Airway epithelial cell (primary cell): ENCODE data around the gene CTCFL. TPM values are rescaled to one million over a fixed set of nuclear protein-coding genes. Genes with fewer than 3 reads are reported as not detected.

Experiments used
- total RNA-seq: library from RNA; depleted of rRNA; stranded (reverse); fragments of >200 nt; gene quantifications from 2 replicates; pipeline ENCODE4 v1.2.3, GENCODE V29; 2015

The CTCFL gene, protein sequence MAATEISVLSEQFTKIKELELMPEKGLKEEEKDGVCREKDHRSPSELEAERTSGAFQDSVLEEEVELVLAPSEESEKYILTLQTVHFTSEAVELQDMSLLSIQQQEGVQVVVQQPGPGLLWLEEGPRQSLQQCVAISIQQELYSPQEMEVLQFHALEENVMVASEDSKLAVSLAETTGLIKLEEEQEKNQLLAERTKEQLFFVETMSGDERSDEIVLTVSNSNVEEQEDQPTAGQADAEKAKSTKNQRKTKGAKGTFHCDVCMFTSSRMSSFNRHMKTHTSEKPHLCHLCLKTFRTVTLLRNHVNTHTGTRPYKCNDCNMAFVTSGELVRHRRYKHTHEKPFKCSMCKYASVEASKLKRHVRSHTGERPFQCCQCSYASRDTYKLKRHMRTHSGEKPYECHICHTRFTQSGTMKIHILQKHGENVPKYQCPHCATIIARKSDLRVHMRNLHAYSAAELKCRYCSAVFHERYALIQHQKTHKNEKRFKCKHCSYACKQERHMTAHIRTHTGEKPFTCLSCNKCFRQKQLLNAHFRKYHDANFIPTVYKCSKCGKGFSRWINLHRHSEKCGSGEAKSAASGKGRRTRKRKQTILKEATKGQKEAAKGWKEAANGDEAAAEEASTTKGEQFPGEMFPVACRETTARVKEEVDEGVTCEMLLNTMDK
- not detected in 2 replicates for total RNA-seq

GRCh38 chr20:57524511-57525176, at the start of gene CTCFL:
Gene CTCFL (minus strand): TSS chr20:57525140. CDS start chr20:57524205, 935 bp downstream.

DNA sequence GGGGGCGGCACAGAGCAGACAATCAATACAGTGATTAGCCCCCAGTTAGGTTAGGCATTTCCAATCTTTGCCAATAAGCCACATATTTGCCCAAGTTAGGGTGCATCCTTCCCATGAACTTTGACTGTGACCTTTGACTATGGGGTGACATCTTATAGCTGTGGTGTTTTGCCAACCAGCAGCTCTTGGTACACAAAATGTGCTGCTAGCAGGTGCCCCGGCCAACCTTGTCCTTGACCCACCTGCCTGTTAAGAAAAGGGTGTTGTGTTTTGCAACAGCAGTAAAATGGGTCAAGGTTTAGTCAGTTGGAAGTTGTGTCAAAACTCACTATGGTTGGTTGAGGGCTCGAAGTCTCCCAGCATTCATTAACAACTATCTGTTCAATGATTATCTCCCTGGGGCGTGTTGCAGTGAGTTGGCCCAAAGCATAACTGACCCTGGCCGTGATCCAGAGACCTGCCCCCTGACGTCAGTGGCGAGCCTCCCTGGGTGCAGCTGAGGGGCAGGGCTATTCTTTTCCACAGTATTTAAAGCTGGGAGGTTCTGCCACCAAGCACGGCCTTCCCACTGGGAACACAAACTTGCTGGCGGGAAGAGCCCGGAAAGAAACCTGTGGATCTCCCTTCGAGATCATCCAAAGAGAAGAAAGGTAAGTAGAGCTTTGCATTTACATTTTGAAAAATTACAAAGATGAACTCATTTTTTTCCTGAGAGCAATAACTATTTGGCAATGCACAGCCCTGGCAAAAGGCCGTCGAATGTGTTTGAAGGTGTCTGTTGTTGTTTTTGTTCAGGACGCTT, 35.8 kb upstream of the CTCFL start, which contains the start of gene PCK1:
TSS of gene PCK1 (plus strand) at position 557 of the 802 bp plus-strand sequence. CDS start 302 bp downstream, outside the sequence.

Other genes starting within 250 kb of the CTCFL start
- not detected in 2 replicates for gene SPO11, start 195.3 kb downstream of the CTCFL start, total RNA-seq
- gene RAE1, start 173.9 kb downstream of the CTCFL start, total RNA-seq: 41.1 and 51.4 TPM in 2 replicates
- 14.2 and 19.8 TPM in 2 replicates for gene RBM38, start 133.7 kb downstream of the CTCFL start, total RNA-seq
- gene PCK1, start 36.0 kb upstream of the CTCFL start, total RNA-seq: not detected in 2 replicates
- not detected in 2 replicates for gene ZBP1, start 95.3 kb upstream of the CTCFL start, total RNA-seq
- gene PMEPA1, start 184.9 kb upstream of the CTCFL start, total RNA-seq: 28.1 and 52.5 TPM in 2 replicates